ENCODE data around the gene CALHM5.

DNA sequence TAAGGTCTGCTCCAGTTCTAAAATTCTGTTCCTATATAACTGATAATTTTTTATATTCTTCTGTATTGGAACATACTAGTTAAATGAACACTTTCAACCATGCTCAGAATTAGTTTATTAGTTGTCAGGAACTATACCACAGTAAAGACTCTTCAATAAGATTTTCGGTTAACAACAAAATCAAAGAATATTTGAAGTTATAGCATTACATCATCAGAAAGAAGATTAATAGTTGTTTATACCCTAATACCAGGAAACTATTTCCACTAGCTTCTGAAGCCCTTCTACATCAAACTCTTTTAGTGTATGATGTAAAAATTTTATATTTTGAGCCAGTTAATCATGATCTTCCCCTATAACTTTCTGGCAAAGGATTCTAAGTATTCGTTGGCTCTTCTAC is 48.7 kb downstream of the CALHM5 start:
- TF ChIP-seq, protein P1, sequence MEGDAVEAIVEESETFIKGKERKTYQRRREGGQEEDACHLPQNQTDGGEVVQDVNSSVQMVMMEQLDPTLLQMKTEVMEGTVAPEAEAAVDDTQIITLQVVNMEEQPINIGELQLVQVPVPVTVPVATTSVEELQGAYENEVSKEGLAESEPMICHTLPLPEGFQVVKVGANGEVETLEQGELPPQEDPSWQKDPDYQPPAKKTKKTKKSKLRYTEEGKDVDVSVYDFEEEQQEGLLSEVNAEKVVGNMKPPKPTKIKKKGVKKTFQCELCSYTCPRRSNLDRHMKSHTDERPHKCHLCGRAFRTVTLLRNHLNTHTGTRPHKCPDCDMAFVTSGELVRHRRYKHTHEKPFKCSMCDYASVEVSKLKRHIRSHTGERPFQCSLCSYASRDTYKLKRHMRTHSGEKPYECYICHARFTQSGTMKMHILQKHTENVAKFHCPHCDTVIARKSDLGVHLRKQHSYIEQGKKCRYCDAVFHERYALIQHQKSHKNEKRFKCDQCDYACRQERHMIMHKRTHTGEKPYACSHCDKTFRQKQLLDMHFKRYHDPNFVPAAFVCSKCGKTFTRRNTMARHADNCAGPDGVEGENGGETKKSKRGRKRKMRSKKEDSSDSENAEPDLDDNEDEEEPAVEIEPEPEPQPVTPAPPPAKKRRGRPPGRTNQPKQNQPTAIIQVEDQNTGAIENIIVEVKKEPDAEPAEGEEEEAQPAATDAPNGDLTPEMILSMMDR (IDR thresholded peaks at IDR 0.05 in 4 of 5, conservative IDR thresholded peaks at IDR 0.05 in 1 of 5): no peak
- no peak for TF ChIP-seq POLR2A (IDR thresholded peaks at IDR 0.05)
